ENCODE data around the gene DLK1. TPM values are rescaled to one million over a fixed set of nuclear protein-coding genes. Genes with fewer than 3 reads are reported as not detected.

The DLK1 gene
- total RNA-seq, 2 donors from 2014 or later = not detected

GRCh38 chr14:100684154-100684553 lies 42.5 kb upstream of the DLK1 start:
- no peak overlapping the region for H3K27ac ChIP-seq
- no peaks in the 10 kb centered on the region for H3K36me3 ChIP-seq
- no peaks in the 10 kb centered on the region for H3K27me3 ChIP-seq
- no peak for DNase-seq (ENCODE audit: low spot score)
- no peak overlapping the region for H3K4me3 ChIP-seq
- no peaks in the 10 kb centered on the region for H3K9me3 ChIP-seq
- H3K4me1 ChIP-seq = peaks cover 0 to 16% of the 10 kb centered on the region in 2 donors
- TF ChIP-seq CTCF (IDR thresholded peaks at IDR 0.05) = no peak

- Histone ChIP-seq H3K27ac (no peak overlapping the region), H3K4me3 (no peak overlapping the region), H3K36me3 (no peaks in the 10 kb centered on the region), H3K4me1 (peaks cover 0 to 10% of the 10 kb centered on the region in 2 donors), H3K27me3 (no peaks in the 10 kb centered on the region), H3K9me3 (no peaks in the 10 kb centered on the region)
- DNase-seq (ENCODE audit: low spot score) = no peak
- TF ChIP-seq CTCF (IDR thresholded peaks at IDR 0.05) = no peak
Measured at GRCh38 chr14:100684961-100685360, 41.7 kb upstream of the DLK1 start.

- no peak for TF ChIP-seq CTCF (IDR thresholded peaks at IDR 0.05)
- Histone ChIP-seq H3K4me1 (no peaks in the 10 kb centered on the region), H3K27ac (no peak overlapping the region), H3K27me3 (no peaks in the 10 kb centered on the region), H3K4me3 (no peak overlapping the region), H3K36me3 (no peaks in the 10 kb centered on the region), H3K9me3 (no peaks in the 10 kb centered on the region)
- no peak for DNase-seq (ENCODE audit: low spot score)
Measured at GRCh38 chr14:100686858-100687257, 39.8 kb upstream of the DLK1 start.

DNA sequence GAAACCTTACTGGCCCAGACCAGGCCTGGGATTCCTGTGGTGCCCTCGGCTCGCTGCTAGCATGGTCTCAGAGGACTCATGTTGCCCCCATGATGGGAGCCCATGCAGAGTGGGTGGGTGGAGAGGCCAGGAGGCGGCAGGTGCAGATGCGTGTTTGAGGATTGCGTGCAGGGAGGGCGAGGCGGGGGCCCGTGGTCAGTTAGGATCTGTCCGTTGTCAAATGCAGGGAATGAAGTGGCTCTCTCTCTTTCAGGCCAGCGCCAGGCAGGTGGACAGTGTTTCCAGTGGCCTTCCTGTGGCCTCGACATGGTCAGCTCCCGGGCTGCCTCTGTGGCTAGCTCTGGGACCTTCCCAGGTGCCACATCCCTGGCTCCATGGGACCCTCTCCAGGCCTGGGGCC lies 39.3 kb upstream of the DLK1 start:
- H3K36me3 ChIP-seq = no peaks in the 10 kb centered on the region
- no peaks in the 10 kb centered on the region for H3K27me3 ChIP-seq
- H3K4me3 ChIP-seq = no peak overlapping the region
- H3K27ac ChIP-seq = no peak overlapping the region
- DNase-seq (ENCODE audit: low spot score) = no peak
- H3K4me1 ChIP-seq = no peaks in the 10 kb centered on the region
- no peaks in the 10 kb centered on the region for H3K9me3 ChIP-seq
- TF ChIP-seq CTCF (IDR thresholded peaks at IDR 0.05) = no peak

GRCh38 chr14:100688051-100688450 lies 38.6 kb upstream of the DLK1 start:
- H3K9me3 ChIP-seq = no peaks in the 10 kb centered on the region
- H3K27me3 ChIP-seq = no peaks in the 10 kb centered on the region
- no peak overlapping the region for H3K4me3 ChIP-seq
- TF ChIP-seq CTCF (IDR thresholded peaks at IDR 0.05) = no peak
- H3K4me1 ChIP-seq = no peaks in the 10 kb centered on the region
- DNase-seq (ENCODE audit: low spot score) = no peak
- H3K27ac ChIP-seq = no peak overlapping the region
- H3K36me3 ChIP-seq = no peaks in the 10 kb centered on the region

All from right atrium auricular region (tissue), 2 donors.